Renal cortex interstitium (tissue), 15 donors: ENCODE measurements around the gene LLGL1. TPM values are rescaled to one million over a fixed set of nuclear protein-coding genes. Genes with fewer than 3 reads are reported as not detected.

Experiments used
- DNase-seq, 11 donors: peaks; one replicate each; pipeline ENCODE4 v3.0.0-alpha.2; 2013; ENCODE audit warnings: low read depth in 9 of 11, low spot score in 4 of 11; ENCODE audit errors: extremely low read depth in 1 of 11
- long read RNA-seq, 16 experiments: transcript quantifications; one replicate each; lab custom pipeline, GENCODE V29; 2026
- polyA plus RNA-seq, 3 donors: library from polyadenylated mRNA; unstranded; fragments of 120-200 nt; gene quantifications; one replicate each; pipeline ENCODE4 v1.2.1, GENCODE V29; 2013; ENCODE audit not compliant: insufficient read length in 3 of 3

Gene LLGL1
- 10 to 100 TPM; 26.7 to 40.5 (median 32.1) TPM for polyA plus RNA-seq
- long read RNA-seq, donor 1, full-length matches to known transcripts, result 3 of 52 reads
- long read RNA-seq, donor 1, partial matches to known transcripts, result 49 of 52 reads
- long read RNA-seq, donor 1, other reads (novel, unspliced or antisense), result 0 of 52 reads
- long read RNA-seq, donor 2, full-length matches to known transcripts, result 5 of 5 reads
- long read RNA-seq, donor 2, partial matches to known transcripts, result 0 of 5 reads
- long read RNA-seq, donor 2, other reads (novel, unspliced or antisense), result 0 of 5 reads
- long read RNA-seq, donor 3, full-length matches to known transcripts, result 13 of 13 reads
- long read RNA-seq, donor 3, partial matches to known transcripts, result 0 of 13 reads
- long read RNA-seq, donor 3, other reads (novel, unspliced or antisense), result 0 of 13 reads
- long read RNA-seq, donor 4, full-length matches to known transcripts, result 2 of 2 reads
- long read RNA-seq, donor 4, partial matches to known transcripts, result 0 of 2 reads
- long read RNA-seq, donor 4, other reads (novel, unspliced or antisense), result 0 of 2 reads
- long read RNA-seq, donor 5, result 0 reads
- long read RNA-seq, donor 6, full-length matches to known transcripts, result 2 of 2 reads
- long read RNA-seq, donor 6, partial matches to known transcripts, result 0 of 2 reads
- long read RNA-seq, donor 6, other reads (novel, unspliced or antisense), result 0 of 2 reads
- long read RNA-seq, donor 7, full-length matches to known transcripts, result 2 of 71 reads
- long read RNA-seq, donor 7, partial matches to known transcripts, result 69 of 71 reads
- long read RNA-seq, donor 7, other reads (novel, unspliced or antisense), result 0 of 71 reads
- long read RNA-seq, donor 8, result 0 reads
- long read RNA-seq, donor 9, partial matches to known transcripts, result 47 of 47 reads
- long read RNA-seq, donor 9, other reads (novel, unspliced or antisense), result 0 of 47 reads
- long read RNA-seq, donor 10, full-length matches to known transcripts, result 1 of 1 reads
- long read RNA-seq, donor 10, partial matches to known transcripts, result 0 of 1 reads
- long read RNA-seq, donor 10, other reads (novel, unspliced or antisense), result 0 of 1 reads
- long read RNA-seq, donor 11, full-length matches to known transcripts, result 5 of 17 reads
- long read RNA-seq, donor 11, partial matches to known transcripts, result 12 of 17 reads
- long read RNA-seq, donor 11, other reads (novel, unspliced or antisense), result 0 of 17 reads
- long read RNA-seq, donor 12, result 0 reads
- long read RNA-seq, donor 13, result 0 reads
- long read RNA-seq, donor 14, full-length matches to known transcripts, result 2 of 2 reads
- long read RNA-seq, donor 14, partial matches to known transcripts, result 0 of 2 reads
- long read RNA-seq, donor 14, other reads (novel, unspliced or antisense), result 0 of 2 reads
- long read RNA-seq, donor 15, full-length matches to known transcripts, result 3 of 26 reads
- long read RNA-seq, donor 15, partial matches to known transcripts, result 23 of 26 reads
- long read RNA-seq, donor 15, other reads (novel, unspliced or antisense), result 0 of 26 reads
- long read RNA-seq, donor 16, full-length matches to known transcripts, result 11 of 11 reads
- long read RNA-seq, donor 16, partial matches to known transcripts, result 0 of 11 reads
- long read RNA-seq, donor 16, other reads (novel, unspliced or antisense), result 0 of 11 reads

DNA sequence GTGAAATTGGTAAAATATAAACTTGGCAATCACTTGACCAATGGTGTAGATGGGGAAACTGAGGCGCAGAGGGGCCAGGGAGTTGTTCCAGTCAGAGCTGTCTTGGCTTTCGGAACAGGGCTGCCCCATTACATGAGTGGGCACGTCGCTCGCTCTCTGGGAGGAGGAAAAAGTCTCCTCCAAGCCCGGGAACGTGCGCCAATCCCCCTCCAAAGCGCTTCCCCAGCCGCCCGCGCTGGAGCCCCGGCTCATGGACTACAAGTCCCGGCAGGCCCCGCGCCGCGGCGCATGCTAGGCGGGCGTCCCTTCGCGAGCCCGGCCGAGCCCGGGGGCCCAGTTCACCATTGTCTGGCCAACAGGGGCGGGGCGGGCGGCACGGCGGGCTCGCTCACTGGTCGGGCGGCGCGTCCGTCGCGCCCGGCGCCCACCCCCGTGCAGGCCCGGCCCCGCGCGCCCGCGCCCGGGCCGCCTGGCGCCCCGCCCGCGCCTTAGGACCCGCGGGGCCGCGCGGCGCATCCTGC, at the start of gene LLGL1:
Gene LLGL1, plus strand, starts transcription at position 515 of the 521 bp plus-strand sequence. CDS start 48 bp downstream, outside the sequence.
- peak; percentile 73 to 96 (median 93) for DNase-seq

DNA sequence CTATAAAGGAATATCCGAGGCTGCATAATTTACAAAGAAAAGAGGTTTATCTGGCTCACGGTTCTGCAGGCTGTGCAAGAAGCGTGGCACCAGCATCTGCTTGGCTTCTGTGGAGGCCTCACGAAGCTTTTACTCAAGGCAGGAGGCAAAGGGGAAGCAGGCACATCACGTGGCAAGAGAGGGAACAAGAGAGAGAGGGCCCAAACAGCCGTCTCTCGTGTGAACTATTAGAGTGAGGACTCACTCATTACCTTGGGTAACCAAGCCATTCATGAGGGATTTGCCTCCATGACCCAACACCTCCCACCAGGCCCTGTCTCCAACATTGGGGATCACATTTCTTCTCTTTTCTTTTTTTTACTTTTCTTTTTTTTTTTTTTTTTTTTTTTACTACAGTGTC, 49.3 kb upstream of the LLGL1 start:
- no peak for DNase-seq

DNA sequence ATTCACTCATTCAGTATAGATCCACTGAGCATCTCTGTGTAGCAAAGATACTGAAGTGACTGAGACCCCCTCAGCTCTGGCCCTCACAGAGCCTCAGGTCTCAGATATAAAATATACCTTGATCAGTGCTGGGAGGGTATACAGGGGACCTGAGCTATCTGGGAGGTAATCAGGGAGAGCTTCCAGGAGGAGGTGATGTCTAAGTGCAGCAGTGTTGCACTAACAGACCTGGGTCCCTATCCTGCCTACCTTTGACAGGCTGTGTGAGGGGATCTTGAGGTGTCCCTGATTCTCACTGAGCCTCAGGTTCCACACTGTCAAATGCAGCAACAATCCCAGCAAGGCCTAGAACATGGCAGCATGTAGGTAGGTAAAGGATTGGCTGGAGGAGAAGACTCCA, 48.3 kb upstream of the LLGL1 start:
- DNase-seq, result no peak

- no peak for DNase-seq
Measured at GRCh38 chr17:18177722-18178121, 47.7 kb upstream of the LLGL1 start.

- no peak for DNase-seq
Measured at GRCh38 chr17:18179196-18179595, 46.2 kb upstream of the LLGL1 start.

- DNase-seq, result no peak
Measured at GRCh38 chr17:18179804-18180203, 45.6 kb upstream of the LLGL1 start.

GRCh38 chr17:18181358-18181757, 44.1 kb upstream of the LLGL1 start:
- no peak for DNase-seq

DNA sequence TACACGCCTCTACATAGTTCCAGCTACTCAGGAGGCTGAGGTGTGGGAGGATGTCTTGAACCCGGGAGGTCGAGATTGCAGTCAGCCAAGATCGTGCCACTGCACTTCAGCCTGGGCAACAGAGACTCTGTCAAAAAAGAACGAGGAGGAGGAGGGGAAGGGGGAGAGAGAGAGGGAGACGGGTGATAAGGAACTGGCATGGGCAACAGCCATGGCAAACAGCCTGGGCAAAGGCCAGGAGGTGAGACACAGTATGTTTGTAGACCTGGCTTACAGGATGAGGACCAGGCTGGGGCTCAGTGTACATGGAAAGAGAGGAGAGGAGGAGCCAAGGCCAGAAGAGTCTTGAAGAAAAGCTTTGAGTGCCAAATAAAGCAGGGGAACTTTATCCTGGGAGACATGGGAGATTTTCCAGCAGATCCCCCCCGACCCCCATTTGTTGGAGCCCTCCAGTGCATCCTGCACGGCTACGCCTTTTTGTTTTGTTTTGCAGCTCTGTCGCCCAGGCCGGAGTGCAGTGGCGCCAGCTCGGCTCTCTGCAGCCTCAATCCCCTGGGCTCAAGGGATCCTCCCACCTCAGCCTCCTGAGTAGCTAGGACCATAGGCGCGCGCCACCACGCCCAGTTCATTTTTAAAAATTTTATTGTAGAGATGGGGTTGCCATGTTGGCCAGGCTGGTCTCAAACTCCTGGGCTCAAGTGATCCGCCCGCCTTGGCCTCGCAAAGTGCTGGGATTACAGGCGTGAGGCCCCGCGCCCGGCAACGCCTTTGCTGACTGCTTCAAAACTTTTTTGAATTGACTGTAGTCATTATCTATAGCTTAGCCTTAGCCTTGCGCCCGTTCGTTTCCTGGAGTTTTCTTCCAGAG, 43.1 kb upstream of the LLGL1 start:
- DNase-seq, result no peak

GRCh38 chr17:18182978-18183333, 42.5 kb upstream of the LLGL1 start:
- DNase-seq, result peak in 6 of 11 donors; percentile 49 to 85 (median 70)

GRCh38 chr17:18183334-18184142, 41.9 kb upstream of the LLGL1 start, which contains the start of gene ALKBH5:
ALKBH5 (plus strand) TSS chr17:18183828; CDS start chr17:18184244, 416 bp downstream.
- peak; percentile 97 to 100 (median 99) for DNase-seq

DNA sequence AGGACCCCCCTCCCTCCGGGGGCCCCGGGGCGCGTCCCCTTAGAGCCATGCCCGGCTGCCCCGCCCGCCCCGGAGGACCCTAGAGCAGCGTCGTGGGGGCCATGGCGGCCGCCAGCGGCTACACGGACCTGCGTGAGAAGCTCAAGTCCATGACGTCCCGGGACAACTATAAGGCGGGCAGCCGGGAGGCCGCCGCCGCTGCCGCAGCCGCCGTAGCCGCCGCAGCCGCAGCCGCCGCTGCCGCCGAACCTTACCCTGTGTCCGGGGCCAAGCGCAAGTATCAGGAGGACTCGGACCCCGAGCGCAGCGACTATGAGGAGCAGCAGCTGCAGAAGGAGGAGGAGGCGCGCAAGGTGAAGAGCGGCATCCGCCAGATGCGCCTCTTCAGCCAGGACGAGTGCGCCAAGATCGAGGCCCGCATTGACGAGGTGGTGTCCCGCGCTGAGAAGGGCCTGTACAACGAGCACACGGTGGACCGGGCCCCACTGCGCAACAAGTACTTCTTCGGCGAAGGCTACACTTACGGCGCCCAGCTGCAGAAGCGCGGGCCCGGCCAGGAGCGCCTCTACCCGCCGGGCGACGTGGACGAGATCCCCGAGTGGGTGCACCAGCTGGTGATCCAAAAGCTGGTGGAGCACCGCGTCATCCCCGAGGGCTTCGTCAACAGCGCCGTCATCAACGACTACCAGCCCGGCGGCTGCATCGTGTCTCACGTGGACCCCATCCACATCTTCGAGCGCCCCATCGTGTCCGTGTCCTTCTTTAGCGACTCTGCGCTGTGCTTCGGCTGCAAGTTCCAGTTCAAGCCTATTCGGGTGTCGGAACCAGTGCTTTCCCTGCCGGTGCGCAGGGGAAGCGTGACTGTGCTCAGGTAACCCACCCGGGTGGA, 41.0 kb upstream of the LLGL1 start:
- peak in 1 of 11 donors; percentile 22 for DNase-seq

DNA sequence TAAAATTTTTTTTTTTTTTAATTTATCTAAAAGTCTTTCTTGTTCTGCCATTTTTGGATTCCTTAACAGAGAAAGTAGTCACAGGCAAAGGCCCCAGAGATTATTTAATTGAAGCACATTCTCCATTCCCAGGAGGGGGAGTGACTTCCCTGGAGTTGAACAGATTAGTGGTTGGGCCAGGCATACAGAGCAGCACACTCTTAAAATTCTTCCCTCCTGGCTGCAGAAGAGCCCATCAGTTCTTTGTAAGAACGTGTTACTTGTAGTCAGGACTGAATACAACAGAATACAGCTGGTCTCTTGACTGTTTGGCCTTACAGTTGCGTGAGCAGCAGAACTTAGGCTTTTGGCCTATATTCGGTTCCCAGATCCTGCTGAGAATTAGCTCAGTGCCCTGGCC, 40.0 kb upstream of the LLGL1 start:
- DNase-seq, result peak in 1 of 11 donors; percentile 15

GRCh38 chr17:18185832-18186626, 39.4 kb upstream of the LLGL1 start:
- DNase-seq, result no peak

DNA sequence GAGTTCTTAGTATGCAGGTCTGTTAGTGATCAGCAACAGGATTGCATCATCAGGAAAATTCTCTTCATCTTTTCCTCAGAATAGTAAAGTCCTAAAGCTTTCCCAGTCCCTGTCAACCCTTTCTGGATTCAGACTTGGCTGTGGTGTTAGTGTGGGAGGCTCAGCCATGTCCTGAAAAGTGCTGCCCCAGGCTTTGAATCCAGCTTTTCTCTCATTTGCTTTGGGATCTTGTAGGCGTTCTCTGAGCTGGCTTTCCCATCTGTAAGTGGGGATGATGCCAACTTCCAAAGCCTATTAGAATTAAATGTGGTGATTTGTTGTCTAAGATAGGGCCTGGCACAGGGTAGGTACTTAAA, 38.8 kb upstream of the LLGL1 start:
- DNase-seq, result no peak

- DNase-seq, result no peak
Measured at GRCh38 chr17:18187226-18187625, 38.2 kb upstream of the LLGL1 start.
